OCI-LY7 (cell line): ENCODE data around the gene MINDY2.

ENCODE experiments used
- CTCF ChIP-seq: fragments of 200-600 bp; sonication (generic); conservative IDR thresholded peaks from 2 replicates; pipeline ENCODE4 v1.5.1; 2014; ENCODE audit warnings: mild to moderate bottlenecking, antibody characterized with exemption, low read length, moderate library complexity, mixed read lengths
- EZH2phosphoT487 ChIP-seq: fragments of 200-600 bp; sonication (generic); IDR thresholded peaks from 2 replicates; pipeline ENCODE4 v1.6.1; 2018; ENCODE audit warnings: low read depth, borderline replicate concordance, mild to moderate bottlenecking, mixed run types, antibody characterized with exemption, low read length, moderate library complexity, mixed read lengths

DNA sequence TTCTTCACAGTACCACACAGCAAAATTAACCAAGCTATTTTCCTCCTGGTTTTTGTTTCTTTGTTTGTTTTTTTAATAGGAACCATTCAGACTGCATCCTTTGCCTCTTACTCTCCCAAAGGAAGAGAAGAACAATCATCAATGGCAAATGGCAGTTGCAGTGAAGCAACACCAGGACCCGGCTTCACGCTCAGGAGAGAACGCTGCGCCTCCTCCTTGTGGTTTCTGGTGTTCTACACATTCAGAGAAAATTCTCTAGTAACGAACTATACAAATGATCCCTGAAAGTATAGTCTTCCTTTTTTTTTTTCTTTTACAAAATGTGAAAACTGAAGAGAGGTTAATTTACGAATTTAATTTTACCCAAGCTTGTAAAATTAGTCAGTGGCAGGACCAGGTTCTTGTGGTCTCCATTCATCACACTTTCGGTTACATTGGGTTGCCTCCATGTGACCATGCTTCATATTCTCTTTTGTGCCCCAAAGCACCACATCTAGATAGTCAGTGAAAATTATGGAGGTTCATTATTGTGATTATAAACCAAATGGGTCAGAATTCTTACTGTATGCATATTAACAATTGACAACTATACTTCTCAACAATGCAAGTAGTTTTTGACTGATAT lies 10.6 kb upstream of the MINDY2 start:
- TF ChIP-seq CTCF (no peak), EZH2phosphoT487 (no peak)
